OCI-LY1 (cell line): ENCODE data around the gene MYMK.

Experiments used
- CTCF ChIP-seq: fragments of 200-600 bp; sonication (generic), shearing (Covaris generic); IDR thresholded peaks from 2 replicates; pipeline ENCODE4 v1.5.1; 2017; ENCODE audit warnings: mild to moderate bottlenecking, antibody characterized with exemption, low read length, moderate library complexity, mixed read lengths
- EZH2 ChIP-seq: fragments of 200-600 bp; sonication (generic), shearing (Covaris generic); IDR thresholded peaks from 2 replicates; pipeline ENCODE4 v1.8.0; 2017; ENCODE audit warnings: borderline replicate concordance, mixed run types, mild to moderate bottlenecking, antibody characterized with exemption, low read length, moderate library complexity, mixed read lengths

DNA sequence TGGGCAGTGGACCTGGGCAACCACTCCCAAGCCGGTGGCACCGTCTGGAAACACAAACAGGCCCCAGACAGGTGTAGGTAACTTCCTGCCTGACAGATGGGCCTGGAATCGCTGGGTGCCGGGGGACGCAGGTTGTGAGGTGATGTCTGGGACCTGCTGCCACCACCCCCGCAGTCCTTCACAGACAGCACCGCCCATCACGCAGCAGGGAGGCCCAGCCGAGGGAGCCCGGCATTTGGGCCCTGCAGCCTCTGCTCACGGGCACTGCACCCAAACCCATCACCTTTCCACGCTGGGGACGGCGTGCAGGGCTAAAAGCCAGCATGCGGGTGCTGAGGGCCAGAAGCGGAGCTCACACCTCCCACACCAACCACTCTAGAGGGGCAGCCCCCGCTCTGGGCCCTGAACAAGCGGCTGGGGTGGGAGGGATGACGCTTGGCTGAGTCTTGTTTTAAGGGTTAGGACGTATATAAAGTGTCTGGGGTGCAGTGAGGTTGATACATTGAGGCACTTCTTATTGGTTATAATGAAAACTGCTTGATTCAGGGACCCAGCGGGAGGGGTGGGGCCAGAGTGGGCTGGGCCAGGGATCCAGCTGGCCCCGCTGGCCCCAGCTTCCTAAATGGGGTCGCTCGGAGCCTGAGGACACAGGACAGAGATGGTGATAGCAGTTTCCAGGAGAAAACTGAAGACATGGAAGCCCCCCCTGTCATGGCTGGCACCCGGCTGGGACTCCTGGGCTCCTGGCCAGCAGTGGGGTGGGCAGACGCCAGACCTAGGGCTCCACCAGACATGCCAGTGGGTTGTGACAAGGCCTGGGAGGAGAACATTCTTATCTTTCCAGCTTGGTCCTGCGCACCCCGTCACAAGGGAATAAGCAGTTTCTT lies 11.3 kb downstream of the MYMK start:
- TF ChIP-seq CTCF (no peak), EZH2 (no peak)
